ENCODE data around the gene GLI3. TPM values are rescaled to one million over a fixed set of nuclear protein-coding genes. Genes with fewer than 3 reads are reported as not detected.

Gene GLI3
- total and polyA plus RNA-seq, 2 donors from 2014 or later = 0.92 to 11.1 TPM

DNA sequence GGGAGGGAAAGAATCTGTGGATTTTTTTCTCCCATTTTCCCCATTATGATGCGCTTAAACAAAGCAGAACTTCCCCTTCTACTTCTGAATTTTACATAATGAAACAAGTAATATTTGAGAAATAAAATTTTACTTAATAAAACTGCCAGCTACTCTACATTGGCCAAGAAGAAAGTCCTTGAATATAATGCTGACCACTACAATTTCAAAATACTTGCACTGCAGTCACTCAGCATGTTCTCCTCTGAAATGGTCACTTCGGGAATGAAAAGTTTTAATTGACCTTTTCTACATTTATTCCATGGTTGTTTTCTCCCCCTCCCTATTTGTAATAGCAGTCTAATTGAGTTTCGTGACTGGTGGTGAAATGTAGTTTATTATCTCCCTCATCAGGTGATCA is 23.9 kb downstream of the GLI3 start:
- DNase-seq = no peak
- FAIRE-seq = no peak
- intact Hi-C loops (cut with DNase I) = no loop called here
- no peaks in the 10 kb centered on the region for H3K4me1 ChIP-seq (ENCODE audit: control insufficient read depth in 2 of 3, insufficient read depth in 2 of 3, low read depth in 1 of 3, low read length in 3 of 3)
- TF ChIP-seq, protein P1, sequence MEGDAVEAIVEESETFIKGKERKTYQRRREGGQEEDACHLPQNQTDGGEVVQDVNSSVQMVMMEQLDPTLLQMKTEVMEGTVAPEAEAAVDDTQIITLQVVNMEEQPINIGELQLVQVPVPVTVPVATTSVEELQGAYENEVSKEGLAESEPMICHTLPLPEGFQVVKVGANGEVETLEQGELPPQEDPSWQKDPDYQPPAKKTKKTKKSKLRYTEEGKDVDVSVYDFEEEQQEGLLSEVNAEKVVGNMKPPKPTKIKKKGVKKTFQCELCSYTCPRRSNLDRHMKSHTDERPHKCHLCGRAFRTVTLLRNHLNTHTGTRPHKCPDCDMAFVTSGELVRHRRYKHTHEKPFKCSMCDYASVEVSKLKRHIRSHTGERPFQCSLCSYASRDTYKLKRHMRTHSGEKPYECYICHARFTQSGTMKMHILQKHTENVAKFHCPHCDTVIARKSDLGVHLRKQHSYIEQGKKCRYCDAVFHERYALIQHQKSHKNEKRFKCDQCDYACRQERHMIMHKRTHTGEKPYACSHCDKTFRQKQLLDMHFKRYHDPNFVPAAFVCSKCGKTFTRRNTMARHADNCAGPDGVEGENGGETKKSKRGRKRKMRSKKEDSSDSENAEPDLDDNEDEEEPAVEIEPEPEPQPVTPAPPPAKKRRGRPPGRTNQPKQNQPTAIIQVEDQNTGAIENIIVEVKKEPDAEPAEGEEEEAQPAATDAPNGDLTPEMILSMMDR (IDR thresholded peaks at IDR 0.05; ENCODE audit: borderline replicate concordance, extremely low read depth, insufficient read depth) = no peak
- no peaks in the 10 kb centered on the region for H3K27me3 ChIP-seq (ENCODE audit: control insufficient read depth, insufficient read depth, low read length)
- no peaks in the 10 kb centered on the region for H3K36me3 ChIP-seq (ENCODE audit: control insufficient read depth in 2 of 3, insufficient read depth in 3 of 3, low read length in 3 of 3)
- no peaks in the 10 kb centered on the region for H3K9me3 ChIP-seq (ENCODE audit: control insufficient read depth in 2 of 3, insufficient read depth in 1 of 3, low read length in 3 of 3)
- H3K4me3 ChIP-seq (ENCODE audit: low read length in 3 of 3) = no peak overlapping the region
- no peak overlapping the region for H3K27ac ChIP-seq (ENCODE audit: low read depth in 2 of 2, low read length in 2 of 2)
- H3K9ac ChIP-seq (ENCODE audit: low read length in 3 of 3) = no peak overlapping the region

DNA sequence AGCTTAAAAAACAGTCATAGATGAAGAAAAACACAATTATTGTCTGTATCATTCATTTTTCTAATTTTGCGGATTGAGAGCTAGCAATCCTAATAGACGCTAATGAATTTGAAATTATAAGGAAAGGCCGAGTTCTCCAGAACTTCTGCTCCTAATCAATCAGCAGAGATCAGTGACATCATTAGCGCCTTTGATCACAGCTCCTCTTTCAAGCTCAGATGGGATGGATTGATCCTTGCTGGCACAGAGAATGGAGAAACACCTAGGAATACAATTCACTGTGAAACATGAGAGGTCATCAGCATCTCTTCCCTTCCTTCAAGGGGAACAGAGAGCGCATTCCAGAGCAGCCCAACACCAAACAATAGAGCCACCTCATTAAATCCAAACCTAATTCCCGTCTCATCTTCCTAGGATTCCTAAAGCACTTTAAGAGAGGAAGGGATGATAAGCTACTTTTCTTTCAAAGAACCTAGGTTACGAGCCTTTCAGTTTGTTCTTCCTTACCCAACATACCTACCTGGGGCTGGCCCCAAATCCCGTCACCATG is 24.4 kb downstream of the GLI3 start:
- no peak for FAIRE-seq
- no peak overlapping the region for H3K4me3 ChIP-seq (ENCODE audit: low read length in 3 of 3)

DNA sequence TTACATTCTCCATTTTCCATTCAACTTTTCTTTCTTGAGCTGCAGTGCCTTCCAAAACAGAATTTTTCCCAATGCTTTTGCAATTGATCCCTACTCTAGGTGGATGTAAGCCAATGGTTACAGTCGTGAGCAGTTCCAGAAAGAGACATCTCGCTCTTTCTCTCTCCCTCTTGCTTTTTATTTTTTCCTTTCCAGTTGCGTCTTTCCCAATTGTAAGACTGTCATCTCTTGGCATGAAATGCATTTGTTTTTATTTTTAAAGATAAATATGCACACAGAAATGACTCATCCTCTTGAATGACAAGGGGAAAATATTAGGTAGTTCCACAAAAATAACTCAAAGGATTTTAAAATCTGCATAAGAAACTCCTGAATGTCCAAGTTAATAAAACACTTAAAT is 25.1 kb downstream of the GLI3 start:
- no peak overlapping the region for H3K9ac ChIP-seq (ENCODE audit: low read length in 3 of 3)
- H3K27ac ChIP-seq (ENCODE audit: low read depth in 2 of 2, low read length in 2 of 2) = no peak overlapping the region
- intact Hi-C loops (cut with DNase I) = no loop called here
- FAIRE-seq (no peak), DNase-seq (no peak)
- TF ChIP-seq, protein P1 (IDR thresholded peaks at IDR 0.05; ENCODE audit: borderline replicate concordance, extremely low read depth, insufficient read depth) = no peak
- no peaks in the 10 kb centered on the region for H3K9me3 ChIP-seq (ENCODE audit: control insufficient read depth in 2 of 3, insufficient read depth in 1 of 3, low read length in 3 of 3)
- no peaks in the 10 kb centered on the region for H3K36me3 ChIP-seq (ENCODE audit: control insufficient read depth in 2 of 3, insufficient read depth in 3 of 3, low read length in 3 of 3)
- no peaks in the 10 kb centered on the region for H3K27me3 ChIP-seq (ENCODE audit: control insufficient read depth, insufficient read depth, low read length)
- H3K4me1 ChIP-seq (ENCODE audit: control insufficient read depth in 2 of 3, insufficient read depth in 2 of 3, low read depth in 1 of 3, low read length in 3 of 3) = no peaks in the 10 kb centered on the region
- H3K4me3 ChIP-seq (ENCODE audit: low read length in 3 of 3) = no peak overlapping the region

More for the DNA sequence above, 24.4 kb downstream of the GLI3 start:
- no peak overlapping the region for H3K9ac ChIP-seq (ENCODE audit: low read length in 3 of 3)
- DNase-seq = no peak
- no peaks in the 10 kb centered on the region for H3K9me3 ChIP-seq (ENCODE audit: control insufficient read depth in 2 of 3, insufficient read depth in 1 of 3, low read length in 3 of 3)
- TF ChIP-seq, protein P1 (IDR thresholded peaks at IDR 0.05; ENCODE audit: borderline replicate concordance, extremely low read depth, insufficient read depth) = no peak
- H3K27me3 ChIP-seq (ENCODE audit: control insufficient read depth, insufficient read depth, low read length) = no peaks in the 10 kb centered on the region
- H3K36me3 ChIP-seq (ENCODE audit: control insufficient read depth in 2 of 3, insufficient read depth in 3 of 3, low read length in 3 of 3) = no peaks in the 10 kb centered on the region
- H3K4me1 ChIP-seq (ENCODE audit: control insufficient read depth in 2 of 3, insufficient read depth in 2 of 3, low read depth in 1 of 3, low read length in 3 of 3) = no peaks in the 10 kb centered on the region
- intact Hi-C loops (cut with DNase I) = no loop called here
- no peak overlapping the region for H3K27ac ChIP-seq (ENCODE audit: low read depth in 2 of 2, low read length in 2 of 2)

DNA sequence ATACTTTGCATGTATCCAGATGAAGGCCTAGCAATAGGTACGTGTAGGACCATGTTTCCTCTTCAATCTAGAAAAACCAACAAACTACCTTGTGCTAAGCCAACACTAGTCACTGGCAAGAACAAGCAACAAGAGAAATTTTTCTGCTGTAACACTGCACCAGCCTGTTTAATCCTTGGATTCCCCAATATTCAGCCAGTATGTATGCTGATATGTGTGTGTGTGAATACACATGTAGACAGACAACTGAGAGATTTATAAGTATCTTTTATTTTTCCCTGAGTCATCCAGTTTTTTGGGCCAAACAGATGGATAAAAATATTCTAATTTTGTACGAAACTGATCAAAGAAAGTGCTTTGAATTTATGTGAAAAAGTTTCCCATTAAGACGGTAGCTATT is 26.2 kb downstream of the GLI3 start:
- H3K4me3 ChIP-seq (ENCODE audit: low read length in 3 of 3) = no peak overlapping the region
- no peaks in the 10 kb centered on the region for H3K36me3 ChIP-seq (ENCODE audit: control insufficient read depth in 2 of 3, insufficient read depth in 3 of 3, low read length in 3 of 3)
- FAIRE-seq (no peak), DNase-seq (no peak)
- H3K27me3 ChIP-seq (ENCODE audit: control insufficient read depth, insufficient read depth, low read length) = no peaks in the 10 kb centered on the region
- no peak overlapping the region for H3K9ac ChIP-seq (ENCODE audit: low read length in 3 of 3)
- H3K4me1 ChIP-seq (ENCODE audit: control insufficient read depth in 2 of 3, insufficient read depth in 2 of 3, low read depth in 1 of 3, low read length in 3 of 3) = no peaks in the 10 kb centered on the region
- H3K27ac ChIP-seq (ENCODE audit: low read depth in 2 of 2, low read length in 2 of 2) = no peak overlapping the region
- H3K9me3 ChIP-seq (ENCODE audit: control insufficient read depth in 2 of 3, insufficient read depth in 1 of 3, low read length in 3 of 3) = no peaks in the 10 kb centered on the region
- intact Hi-C loops (cut with DNase I) = no loop called here
- TF ChIP-seq, protein P1 (IDR thresholded peaks at IDR 0.05; ENCODE audit: borderline replicate concordance, extremely low read depth, insufficient read depth) = no peak

Data from kidney (tissue), 14 donors.